AG04450 (cell line): ENCODE results near the gene ANKRD13A. TPM values are rescaled to one million over a fixed set of nuclear protein-coding genes. Genes with fewer than 3 reads are reported as not detected.

ENCODE experiments used
- CTCF ChIA-PET: fragments of 300-600, 350-600 bp; formaldehyde crosslinking; extraction: SDS; loops from one replicate; lab custom pipeline; 2022; ENCODE audit warnings: antibody characterized with exemption, inconsistent platforms; lab: Charles Lee
- POLR2A ChIA-PET: fragments of 350-600 bp; formaldehyde crosslinking; extraction: SDS; loops from one replicate; lab custom pipeline; 2021; ENCODE audit warnings: antibody characterized with exemption, inconsistent platforms; lab: Yijun Ruan, JAX
- DNase-seq: peaks from one replicate; pipeline ENCODE4 v3.0.0-alpha.2; 2011; ENCODE audit warnings: low read depth, low spot score
- H3K27ac ChIP-seq: one replicate; pipeline ENCODE4 v1.5.1; 2012; ENCODE audit warnings: low read depth, low read length, control low read depth
- H3K27me3 ChIP-seq: one replicate; pipeline ENCODE4 v1.6.0; 2012; ENCODE audit warnings: low read length; ENCODE audit not compliant: control insufficient read depth, insufficient read depth
- H3K4me3 ChIP-seq: 2 replicates; pipeline ENCODE4 v1.5.1; 2011; ENCODE audit warnings: mild to moderate bottlenecking, low read depth, low read length, control low read depth
- H3K9me3 ChIP-seq: 2 replicates; pipeline ENCODE4 v1.5.1; 2012; ENCODE audit warnings: low read length; ENCODE audit not compliant: control insufficient read depth, insufficient read depth
- CTCF ChIP-seq: IDR thresholded peaks from 2 replicates; pipeline ENCODE4 v1.5.1; 2011; ENCODE audit warnings: low read depth, low read length, control low read depth, inconsistent platforms
- polyA plus RNA-seq: library from polyadenylated mRNA; depleted of rRNA; stranded (reverse); fragments of >200 nt; gene quantifications from 2 replicates; pipeline ENCODE4 v1.2.3, GENCODE V29; 2011

ANKRD13A gene
- polyA plus RNA-seq, 1 experiment = 246 TPM

DNA sequence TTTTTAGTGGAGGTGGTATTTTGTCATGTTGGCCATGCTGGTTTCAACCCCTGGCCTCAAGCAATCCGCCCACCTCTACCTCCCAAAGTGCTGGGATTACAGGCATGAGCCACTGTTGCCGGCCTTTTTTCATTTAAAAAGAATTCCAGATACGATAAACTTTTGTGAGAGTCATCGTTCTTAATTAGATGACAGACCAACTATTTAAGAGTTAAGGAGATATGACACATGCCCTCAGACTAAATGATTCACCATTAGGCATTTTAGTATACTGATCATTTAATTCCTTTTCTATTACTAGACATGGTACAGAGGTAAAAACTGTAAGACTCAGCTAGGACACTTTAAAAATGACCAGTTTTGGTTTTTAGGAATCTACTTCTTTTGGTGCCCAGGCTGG is 2.4 kb downstream of the ANKRD13A start:
- ChIA-PET POLR2A (interaction anchor here (0.7 to 2.6 kb wide), 2 partner anchors 22 to 371 kb away, joined by 5 to 18 read pairs; no protein-coding TSS in a partner anchor), CTCF (no interaction called here)
- Histone ChIP-seq H3K9me3 (no peaks in the 10 kb centered on the region), H3K27me3 (no peaks in the 10 kb centered on the region), H3K27ac (peak overlapping the region; percentile 81), H3K4me3 (peak overlapping the region; percentile 91)
- DNase-seq = no peak
- no peak for TF ChIP-seq CTCF

- ChIA-PET CTCF (no interaction called here), POLR2A (interaction anchor here (2.6 kb wide), 1 partner anchor 21 kb away, joined by 18 read pairs; no protein-coding TSS in a partner anchor)
- no peaks in the 10 kb centered on the region for H3K9me3 ChIP-seq
- TF ChIP-seq CTCF = no peak
- H3K27ac ChIP-seq = peak overlapping the region; percentile 52
- H3K4me3 ChIP-seq = no peak overlapping the region; the same call in 1 of the 2 replicates
- DNase-seq = no peak
- no peaks in the 10 kb centered on the region for H3K27me3 ChIP-seq
These were observed 3.7 kb downstream of the ANKRD13A start for GRCh38 chr12:110002676-110003515.

- no peak for TF ChIP-seq CTCF
- no peak for DNase-seq
- CTCF ChIA-PET = interaction anchor here (0.6 to 1.2 kb wide), 2 partner anchors 18 to 41 kb away, joined by 3 to 4 read pairs; no protein-coding TSS in a partner anchor
- H3K4me3 ChIP-seq = no peak overlapping the region
- H3K27me3 ChIP-seq = no peaks in the 10 kb centered on the region
- H3K9me3 ChIP-seq = no peaks in the 10 kb centered on the region
- POLR2A ChIA-PET = no interaction called here
- H3K27ac ChIP-seq = no peak overlapping the region
These were observed 5.4 kb downstream of the ANKRD13A start for GRCh38 chr12:110004598-110004997.

- Histone ChIP-seq H3K27me3 (no peaks in the 10 kb centered on the region), H3K9me3 (no peaks in the 10 kb centered on the region), H3K27ac (no peak overlapping the region), H3K4me3 (no peak overlapping the region)
- ChIA-PET CTCF (interaction anchor here (1.2 kb wide), 1 partner anchor 17 kb away, joined by 4 read pairs; no protein-coding TSS in a partner anchor), POLR2A (no interaction called here)
- DNase-seq = no peak
- no peak for TF ChIP-seq CTCF
These were observed 6.2 kb downstream of the ANKRD13A start for GRCh38 chr12:110005319-110005973.

GRCh38 chr12:110006115-110006514 is 6.9 kb downstream of the ANKRD13A start:
- no peak for TF ChIP-seq CTCF
- no peaks in the 10 kb centered on the region for H3K27me3 ChIP-seq
- ChIA-PET POLR2A (no interaction called here), CTCF (no interaction called here)
- H3K9me3 ChIP-seq = no peaks in the 10 kb centered on the region
- no peak for DNase-seq
- no peak overlapping the region for H3K4me3 ChIP-seq
- H3K27ac ChIP-seq = no peak overlapping the region
